HepG2 (cell line): ENCODE results near the gene MRO. TPM values are rescaled to one million over a fixed set of nuclear protein-coding genes. Genes with fewer than 3 reads are reported as not detected.

Source experiments
- ATAC-seq: fragments of 200-7000 bp; cut with Tn5 transposase; 3 replicates; pipeline ENCODE4 v1.9.1; 2020; ENCODE audit warnings: mild to moderate bottlenecking, moderate library complexity
- BruUV-seq: library from RNA; stranded (reverse); fragments of 400-500 nt; replicated peaks from 2 replicates; lab custom pipeline; 2021; lab: Mats Ljungman, UMichigan
- CTCF ChIA-PET: fragments of 300-600 bp; formaldehyde crosslinking; extraction: SDS; loops from one replicate; lab custom pipeline; 2021; ENCODE audit warnings: low total read pairs, inconsistent platforms, low intra/inter-chr PET ratio; lab: Yijun Ruan, JAX
- POLR2A ChIA-PET: fragments of 350-600 bp; sonication (Branson Sonifier 250); formaldehyde crosslinking; loops from one replicate; lab custom pipeline; 2020; ENCODE audit warnings: antibody characterized with exemption, inconsistent platforms; lab: Yijun Ruan, JAX
- DNase-seq: peaks from one replicate; pipeline ENCODE4 v3.0.0-alpha.2; 2015; ENCODE audit warnings: low spot score
- FAIRE-seq: peaks from 3 replicates; lab custom pipeline; 2011; peaks lifted over from hg19 to GRCh38; lab: Jason Lieb, UNC
- H2AFZ ChIP-seq: one replicate; pipeline ENCODE4 v1.6.1; 2011; ENCODE audit warnings: low read length, inconsistent platforms
- H3K27ac ChIP-seq: fragments of 300-600 bp; 3 replicates; pipeline ENCODE4 v1.8.0; 2011; ENCODE audit warnings: mixed run types, mild to moderate bottlenecking, mixed read lengths, low read length, inconsistent platforms; ENCODE audit not compliant: insufficient read depth; ENCODE audit errors: extremely low read length
- H3K27me3 ChIP-seq, 2 experiments: fragments of 200-600 bp in 1 of 2; 2 replicates in 1 of 2; 3 replicates in 1 of 2; pipeline versions ENCODE4 v1.6.0 to v1.8.0; 2011; ENCODE audit warnings: low read length in 2 of 2, mild to moderate bottlenecking in 2 of 2, moderate library complexity in 2 of 2, inconsistent platforms in 1 of 2; ENCODE audit not compliant: insufficient read depth in 2 of 2, control insufficient read depth in 1 of 2
- H3K36me3 ChIP-seq, 2 experiments: fragments of 200-600 bp in 1 of 2; replicated peaks in 1 of 2; 2 replicates in 1 of 2; 3 replicates in 1 of 2; pipeline versions ENCODE4 v1.5.1 to v1.8.0; 2011; ENCODE audit warnings: low read length in 2 of 2, inconsistent platforms in 1 of 2; ENCODE audit not compliant: insufficient read depth in 2 of 2, control insufficient read depth in 1 of 2
- H3K4me1 ChIP-seq: 2 replicates; pipeline ENCODE4 v1.5.1; 2012; ENCODE audit warnings: low read length, inconsistent platforms; ENCODE audit not compliant: insufficient read depth
- H3K4me2 ChIP-seq: 2 replicates; pipeline ENCODE4 v1.6.0; 2011; ENCODE audit warnings: low read depth, low read length, inconsistent platforms
- H3K4me3 ChIP-seq, 3 experiments: fragments of 200-600 bp in 1 of 3; sonication (generic), shearing (Covaris generic) in 1 of 3; replicated peaks in 1 of 3; 2 replicates each; pipeline ENCODE4 v1.5.1; 2011 to 2016; ENCODE audit warnings: low read length in 3 of 3, inconsistent platforms in 2 of 3, low read depth in 2 of 3, mild to moderate bottlenecking in 2 of 3, control low read depth in 1 of 3, mixed read lengths in 1 of 3; ENCODE audit not compliant: insufficient read depth in 1 of 3
- H3K79me2 ChIP-seq: one replicate; pipeline ENCODE4 v1.6.1; 2011; ENCODE audit warnings: low read length, inconsistent platforms; ENCODE audit not compliant: insufficient read depth
- H3K9ac ChIP-seq: 2 replicates; pipeline ENCODE4 v1.6.0; 2011; ENCODE audit warnings: mild to moderate bottlenecking, low read depth, low read length, inconsistent platforms; ENCODE audit not compliant: insufficient read depth
- H3K9me3 ChIP-seq: 2 replicates; pipeline ENCODE4 v1.5.1; 2012; ENCODE audit warnings: mild to moderate bottlenecking, low read length
- H4K20me1 ChIP-seq: 2 replicates; pipeline ENCODE4 v1.6.0; 2011; ENCODE audit warnings: inconsistent platforms, mild to moderate bottlenecking, low read length, moderate library complexity; ENCODE audit not compliant: insufficient read depth
- CTCF ChIP-seq: sonication (generic); formaldehyde crosslinking; IDR thresholded peaks from 2 replicates; pipeline ENCODE4 v1.5.0; 2020; ENCODE audit warnings: mild to moderate bottlenecking, missing genetic modification reagents, moderate library complexity
- JARID2 ChIP-seq: sonication (generic); formaldehyde crosslinking; IDR thresholded peaks from 2 replicates; pipeline ENCODE4 v1.8.1; 2023; ENCODE audit warnings: missing genetic modification reagents, inconsistent platforms; ENCODE audit not compliant: insufficient replicate concordance
- MIER2 ChIP-seq: IDR thresholded peaks from 2 replicates; pipeline ENCODE4 v1.6.1; 2016; ENCODE audit warnings: missing biosample characterization, missing genetic modification reagents
- NFYC ChIP-seq: IDR thresholded peaks from 2 replicates; pipeline ENCODE4 v1.6.1; 2016; ENCODE audit warnings: missing genetic modification reagents, missing compliant biosample characterization
- ONECUT2 ChIP-seq: sonication (generic); formaldehyde crosslinking; IDR thresholded peaks from 2 replicates; pipeline ENCODE4 v1.4.0; 2020; ENCODE audit warnings: missing genetic modification reagents
- SPEN ChIP-seq: sonication (generic); formaldehyde crosslinking; IDR thresholded peaks from 2 replicates; pipeline ENCODE4 v1.5.1; 2020; ENCODE audit warnings: low read depth, mild to moderate bottlenecking, missing genetic modification reagents
- STAG1 ChIP-seq: sonication (generic); formaldehyde crosslinking; IDR thresholded peaks from 2 replicates; pipeline ENCODE4 v1.4.0; 2020; ENCODE audit warnings: missing genetic modification reagents
- THAP11 ChIP-seq: IDR thresholded peaks from 2 replicates; pipeline ENCODE4 v1.6.1; 2016; ENCODE audit warnings: missing biosample characterization, missing genetic modification reagents
- ZNF30 ChIP-seq: sonication (generic); formaldehyde crosslinking; IDR thresholded peaks from 2 replicates; pipeline ENCODE4 v1.5.0; 2020; ENCODE audit warnings: mild to moderate bottlenecking, missing genetic modification reagents
- ZNF446 ChIP-seq: sonication (generic); formaldehyde crosslinking; IDR thresholded peaks from 2 replicates; pipeline ENCODE4 v1.5.0; 2020; ENCODE audit warnings: mild to moderate bottlenecking, missing genetic modification reagents
- WGBS: methylation state at CpG from one replicate; pipeline ENCODE4 v1.1.6; 2017; ENCODE audit warnings: low lambda C conversion rate; 5-methylcytosine and 5-hydroxymethylcytosine counted together
- in situ Hi-C: cut with HindIII; loops from 2 replicates; pipeline ENCODE4 v1.10.0; 2017; ENCODE audit warnings: low pct_unique_long_range_greater_than_20kb; ENCODE audit not compliant: extremely low pct_ligation_motif_present
- intact Hi-C: fragments of 100-400 bp; cut with micrococcal nuclease; formaldehyde crosslinking; loops from one replicate; pipeline ENCODE4 v1.10.0; 2022; ENCODE audit not compliant: unreplicated experiment
- polyA plus RNA-seq, 8 experiments: library from polyadenylated mRNA; depleted of rRNA in 3 of 8; stranded (reverse) in 7 of 8; unstranded in 1 of 8; fragments of >200 nt; fragmentation: Illumina TruSeq in 4 of 8; extraction: Trizol in 4 of 8; gene quantifications; 2 replicates each; pipeline versions ENCODE4 v1.2.1 to v1.2.3, GENCODE V29; 2011 to 2016; ENCODE audit warnings: low read depth in 4 of 8, missing spikeins in 1 of 8, mixed read lengths in 1 of 8; ENCODE audit not compliant: insufficient read depth in 1 of 8
- total RNA-seq, 5 experiments: library from RNA; depleted of rRNA; stranded (reverse); fragments of >200 nt; fragmentation: Illumina TruSeq; extraction: Trizol; gene quantifications; 2 replicates each; pipeline ENCODE4 v1.2.3, GENCODE V29; 2016; ENCODE audit warnings: low read depth in 1 of 5

The MRO gene
- total and polyA plus RNA-seq, 2 of the 13 experiments (the other 11 are each of a cell fraction or from before 2014, with no cell fraction given), result not detected

- no peak overlapping the region for H3K4me2 ChIP-seq
- TF ChIP-seq MIER2 (CRISPR knock-in tag), result no peak
- TF ChIP-seq ONECUT2 (CRISPR knock-in tag), result no peak
- no peak for TF ChIP-seq JARID2 (CRISPR knock-in tag)
- no peak for TF ChIP-seq ZNF30 (CRISPR knock-in tag)
- no peak for TF ChIP-seq ZNF446 (CRISPR knock-in tag)
- no peak for TF ChIP-seq SPEN (CRISPR knock-in tag)
- TF ChIP-seq NFYC, result no peak
- TF ChIP-seq, all 625 proteins: peak for 0
- WGBS, result 73% methylated on average over 4 of the region's 4 CpGs
- in situ Hi-C loops (no loop called here), intact Hi-C loops (no loop called here)
- FAIRE-seq, result no peak
- Histone ChIP-seq H3K4me3 (no peak overlapping the region), H3K36me3 (no peaks in the 10 kb centered on the region), H2AFZ (peak overlapping the region; percentile 16), H4K20me1 (no peaks in the 10 kb centered on the region), H3K27ac (no peak overlapping the region), H3K9ac (no peak overlapping the region), H3K79me2 (no peaks in the 10 kb centered on the region), H3K27me3 (no peaks in the 10 kb centered on the region), H3K9me3 (no peaks in the 10 kb centered on the region), H3K4me1 (no peaks in the 10 kb centered on the region)
- CTCF ChIA-PET, result no interaction called here
- no peak for ATAC-seq
- BruUV-seq, result no TSS peak
- POLR2A ChIA-PET, result no interaction called here
- DNase-seq, result no peak
Observed at GRCh38 chr18:50869150-50869549, 49.3 kb upstream of the MRO start.

- no TSS peak for BruUV-seq
- in situ Hi-C loops, result no loop called here
- no peaks in the 10 kb centered on the region for H3K36me3 ChIP-seq
- ATAC-seq (peak; percentile 67), FAIRE-seq (no peak), DNase-seq (no peak)
- TF ChIP-seq CTCF (0 out of 2 replicates have a peak, but pooled peaks have one; percentile 31), THAP11 (CRISPR knock-in tag) (no peak), STAG1 (CRISPR knock-in tag) (peak; percentile 47)
- CTCF ChIA-PET, result no interaction called here
- intact Hi-C loops, result loop anchor here (1.0 kb wide), 1 partner anchor 46 kb away; the partner anchor contains the start of gene MRO
- no peak overlapping the region for H2AFZ ChIP-seq
- H4K20me1 ChIP-seq, result no peaks in the 10 kb centered on the region
- H3K27me3 ChIP-seq, result no peaks in the 10 kb centered on the region
- no peak overlapping the region for H3K4me3 ChIP-seq
- POLR2A ChIA-PET, result no interaction called here
- no peaks in the 10 kb centered on the region for H3K4me1 ChIP-seq
- H3K4me2 ChIP-seq, result no peak overlapping the region
- H3K9ac ChIP-seq, result no peak overlapping the region
- no peaks in the 10 kb centered on the region for H3K9me3 ChIP-seq
- no peak overlapping the region for H3K27ac ChIP-seq
- H3K79me2 ChIP-seq, result no peaks in the 10 kb centered on the region
Observed at GRCh38 chr18:50866765-50867164, 46.9 kb upstream of the MRO start.
